Measurements from ENCODE around the gene NCSTN.
A peak's percentile ranks its signal among the peaks of the same experiment; 100 is the strongest.

The NCSTN gene

GRCh38 chr1:160342953-160343869 is at the start of gene NCSTN, which contains the start of gene COPA:
TSS of gene NCSTN (plus strand) at chr1:160343383. CDS start at chr1:160343397, 14 bp downstream.
TSS of gene COPA (minus strand) at chr1:160343250. CDS start at chr1:160343170, 80 bp downstream.
- DNase-seq (ENCODE audit: low read depth in 2 of 2) = peak; percentile 90

DNA sequence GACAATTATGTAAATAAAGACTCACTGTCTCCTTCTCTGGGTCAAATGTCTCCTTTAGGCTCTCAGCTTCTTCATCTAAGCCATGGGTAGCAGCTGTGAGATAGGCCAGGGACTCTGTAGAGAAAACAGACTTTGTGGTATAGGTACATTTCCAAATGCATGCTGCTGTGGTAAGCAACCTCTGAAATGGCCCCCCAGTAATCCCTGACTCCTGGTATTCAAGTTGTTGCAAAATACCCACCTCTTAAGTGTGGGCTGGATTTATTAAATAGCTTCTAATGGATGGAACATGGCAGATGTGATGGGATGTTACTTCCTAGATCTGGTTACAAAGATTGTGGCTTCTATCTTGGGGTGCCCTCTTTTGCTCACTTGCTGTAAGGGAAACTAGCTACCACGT is 47.1 kb upstream of the NCSTN start:
- DNase-seq (ENCODE audit: low read depth in 2 of 2) = no peak

GRCh38 chr1:160300173-160300572 is 43.0 kb upstream of the NCSTN start:
- no peak for DNase-seq (ENCODE audit: low read depth in 2 of 2)

- DNase-seq (ENCODE audit: low read depth in 2 of 2) = no peak
Measured at GRCh38 chr1:160307118-160307791, 35.9 kb upstream of the NCSTN start.

GRCh38 chr1:160308451-160309184 is 34.6 kb upstream of the NCSTN start:
- no peak for DNase-seq (ENCODE audit: low read depth in 2 of 2)

DNA sequence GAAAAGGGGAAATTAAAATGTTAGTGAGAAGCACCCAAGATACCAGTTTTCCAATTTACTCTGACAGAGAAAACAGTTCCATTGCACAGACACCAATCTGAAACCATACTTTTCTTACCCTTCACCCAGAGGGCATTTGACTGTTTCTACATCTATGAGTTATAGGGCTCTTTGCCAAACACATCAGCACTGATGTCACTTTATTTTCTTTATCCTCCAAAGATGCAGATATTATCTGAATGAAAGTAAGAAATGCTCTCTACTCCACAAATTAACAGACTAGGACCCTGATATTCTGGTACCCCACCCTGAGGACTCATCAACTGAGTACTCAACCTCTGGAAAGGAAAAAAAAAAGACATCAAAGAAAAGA is 34.0 kb upstream of the NCSTN start:
- DNase-seq (ENCODE audit: low read depth in 2 of 2) = no peak

DNA sequence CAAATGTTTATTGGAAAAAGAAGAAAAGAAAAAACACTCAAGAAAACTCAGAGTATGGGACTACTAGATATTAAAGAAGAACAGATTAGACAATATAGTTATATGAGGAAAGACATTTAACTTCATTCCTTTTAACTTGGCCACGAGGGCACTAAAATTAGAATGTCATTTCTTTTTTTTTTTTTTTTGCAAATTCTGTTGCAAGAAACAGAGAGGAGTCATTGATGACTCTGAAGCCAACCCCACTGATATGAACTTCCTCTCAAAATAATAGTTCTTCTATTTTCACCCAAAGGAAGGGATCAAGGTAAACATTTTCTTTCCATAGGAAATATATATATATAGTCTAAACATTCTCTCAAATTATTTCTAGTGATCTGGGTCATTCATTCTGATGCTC is 33.6 kb upstream of the NCSTN start:
- no peak for DNase-seq (ENCODE audit: low read depth in 2 of 2)

- no peak for DNase-seq (ENCODE audit: low read depth in 2 of 2)
Measured at GRCh38 chr1:160315359-160315758, 27.8 kb upstream of the NCSTN start.

- no peak for DNase-seq (ENCODE audit: low read depth in 2 of 2)
Measured at GRCh38 chr1:160322831-160323230, 20.4 kb upstream of the NCSTN start.

DNA sequence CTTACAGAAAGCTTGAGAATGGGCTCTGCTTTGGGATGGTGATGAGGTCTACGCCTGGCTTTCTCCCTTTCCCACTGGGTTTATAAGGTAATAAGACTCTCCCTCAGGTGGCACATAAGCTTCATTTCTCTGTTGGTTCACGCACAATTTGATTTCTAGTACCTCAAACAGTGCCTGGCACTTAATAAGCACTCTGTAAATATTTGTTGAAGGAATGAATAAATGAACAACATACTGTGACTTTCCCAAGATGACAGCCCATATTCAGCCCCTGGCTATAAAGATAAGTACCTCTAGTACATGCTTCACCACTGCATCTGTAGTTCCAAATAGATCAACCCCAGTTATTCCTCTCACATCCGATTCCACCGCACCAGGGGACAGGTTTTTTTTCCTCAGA is 17.9 kb upstream of the NCSTN start:
- no peak for DNase-seq (ENCODE audit: low read depth in 2 of 2)

- no peak for DNase-seq (ENCODE audit: low read depth in 2 of 2)
Measured at GRCh38 chr1:160326418-160326817, 16.8 kb upstream of the NCSTN start.

DNA sequence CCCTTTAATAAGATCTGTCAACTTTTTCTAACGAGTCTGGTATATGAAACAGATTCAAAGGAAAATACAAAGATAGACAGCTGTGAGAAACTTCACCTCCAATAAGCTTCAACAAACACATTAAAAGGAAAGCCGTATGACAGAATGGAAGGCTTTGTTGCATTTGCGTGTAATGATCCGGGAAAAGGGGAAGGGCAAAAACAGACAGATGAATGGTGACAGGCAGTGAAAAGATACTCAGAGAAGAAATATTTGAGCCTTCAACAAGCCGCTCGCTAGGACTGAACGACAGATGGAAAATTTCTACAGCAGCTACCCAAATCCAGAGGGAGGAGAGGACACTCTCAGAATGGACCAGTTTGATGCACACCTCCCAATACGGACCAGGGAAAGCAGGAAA is 15.0 kb upstream of the NCSTN start:
- no peak for DNase-seq (ENCODE audit: low read depth in 2 of 2)

GRCh38 chr1:160330119-160330518 is 13.1 kb upstream of the NCSTN start:
- no peak for DNase-seq (ENCODE audit: low read depth in 2 of 2)

DNA sequence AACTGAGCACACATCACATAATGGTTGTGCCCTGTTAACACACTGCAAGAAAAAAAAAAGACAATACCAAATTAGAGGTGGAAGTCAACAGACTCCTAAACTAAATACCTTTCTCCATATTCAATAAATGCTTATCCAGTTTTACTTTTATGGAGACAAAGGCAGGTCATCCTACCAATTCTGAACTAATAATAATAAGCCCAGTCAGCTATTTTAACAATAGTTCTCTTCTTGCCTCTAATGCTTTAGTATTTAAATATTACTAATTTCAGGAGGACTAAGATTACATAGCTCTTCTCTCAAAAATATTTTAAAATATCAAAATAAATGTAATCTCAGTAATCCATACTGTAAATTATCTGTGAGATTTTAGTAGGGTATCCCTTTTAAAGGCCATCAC is 10.7 kb upstream of the NCSTN start:
- DNase-seq (ENCODE audit: low read depth in 2 of 2) = no peak

DNA sequence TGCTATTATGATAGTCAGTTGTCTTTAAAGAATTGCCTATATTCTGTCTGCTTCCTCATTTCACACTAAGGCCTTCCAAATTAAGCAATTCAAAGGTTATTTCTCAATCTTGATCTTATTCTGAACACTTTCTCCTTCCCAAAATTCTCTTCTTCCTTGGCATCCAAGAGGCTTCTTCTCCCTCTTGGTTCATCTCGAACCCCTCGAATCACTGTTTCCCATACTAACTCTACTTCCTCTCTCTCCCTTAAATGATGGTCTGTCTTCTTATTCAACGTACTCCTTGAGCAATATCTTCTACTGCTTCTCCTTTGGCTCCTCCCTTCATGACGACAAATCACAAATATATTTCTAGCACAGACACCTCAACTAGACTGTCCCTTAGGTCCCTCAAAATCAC is 4.6 kb upstream of the NCSTN start:
- no peak for DNase-seq (ENCODE audit: low read depth in 2 of 2)

GRCh38 chr1:160340146-160340545 is 3.0 kb upstream of the NCSTN start:
- DNase-seq (ENCODE audit: low read depth in 2 of 2) = no peak

DNA sequence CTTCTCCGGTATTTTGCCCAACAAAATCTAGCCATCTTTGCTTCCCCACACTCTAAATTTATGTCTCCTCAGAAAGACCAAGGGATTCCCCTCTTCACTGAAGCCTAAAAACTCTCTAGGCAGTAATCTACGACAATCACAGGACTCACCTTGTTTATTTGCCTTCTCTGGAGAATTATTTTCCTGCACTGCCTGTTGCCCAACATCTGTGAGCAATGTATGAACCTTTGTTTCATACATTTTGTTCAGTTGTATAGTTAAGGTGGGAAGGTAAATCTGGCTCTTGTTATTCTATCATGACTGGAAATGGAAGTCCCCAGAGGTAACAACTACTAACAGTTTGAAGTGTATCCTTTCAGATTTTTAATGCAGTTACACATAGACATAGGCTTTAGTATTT is 2.3 kb upstream of the NCSTN start:
- no peak for DNase-seq (ENCODE audit: low read depth in 2 of 2)

DNA sequence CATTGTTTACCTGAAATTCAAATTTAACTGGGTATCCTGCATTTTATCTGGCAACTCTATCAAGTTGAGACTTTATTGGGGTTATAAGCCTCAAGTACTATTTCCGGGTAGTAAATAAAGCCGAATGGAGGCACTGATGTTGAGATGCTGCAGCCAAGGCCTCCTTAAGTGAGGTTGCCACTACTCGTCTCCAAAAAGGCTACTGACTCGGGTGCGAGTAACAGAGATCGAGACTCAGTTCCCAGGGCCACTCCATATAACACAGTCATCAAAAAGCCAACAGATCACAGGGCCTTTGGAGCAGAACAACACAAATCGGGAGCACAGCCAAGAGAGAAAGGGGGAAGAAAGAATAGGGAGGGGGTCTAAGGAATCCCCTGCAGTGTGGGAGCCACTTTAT is 657 bp upstream of the NCSTN start:
- no peak for DNase-seq (ENCODE audit: low read depth in 2 of 2)

DNA sequence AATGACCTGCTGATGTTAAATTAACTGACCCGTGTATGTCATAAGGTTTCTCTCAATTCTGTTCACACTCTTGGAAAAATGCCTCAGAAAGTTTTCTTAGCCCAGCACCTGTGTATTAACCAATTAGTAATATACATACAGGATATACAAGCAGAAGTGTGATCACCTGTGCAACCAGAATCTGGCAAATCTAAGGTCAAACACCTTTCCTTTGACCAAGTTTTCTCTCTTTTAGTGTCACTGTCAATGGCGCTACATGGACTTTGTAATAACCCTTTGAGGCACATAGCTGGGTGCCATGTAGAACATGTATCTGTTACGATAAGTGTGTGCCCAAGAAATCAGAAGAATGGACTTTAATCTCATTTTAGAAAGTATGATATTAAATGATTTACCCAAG is 1.1 kb downstream of the NCSTN start:
- no peak for DNase-seq (ENCODE audit: low read depth in 2 of 2)

- DNase-seq (ENCODE audit: low read depth in 2 of 2) = no peak
Measured at GRCh38 chr1:160344936-160345335, 1.8 kb downstream of the NCSTN start.

DNA sequence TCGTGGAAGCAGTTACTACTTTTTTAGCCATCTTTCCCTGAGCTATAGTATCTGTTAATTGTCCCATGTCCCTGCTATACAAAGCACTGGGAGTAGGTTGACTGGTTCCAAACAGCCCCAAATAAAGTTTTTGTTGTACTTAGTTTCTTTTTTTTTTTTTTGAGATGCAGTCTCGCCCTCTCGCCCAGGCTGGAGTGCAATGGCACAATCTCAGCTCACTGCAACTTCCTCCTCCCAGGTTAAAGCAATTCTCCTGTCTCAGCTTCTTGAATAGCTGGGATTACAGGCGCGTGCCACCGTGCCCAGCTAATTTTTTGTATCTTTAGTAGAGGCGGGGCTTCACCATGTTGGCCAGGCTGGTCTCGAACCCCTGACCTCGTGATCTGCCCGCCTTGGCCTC is 3.3 kb downstream of the NCSTN start:
- DNase-seq (ENCODE audit: low read depth in 2 of 2) = no peak

GRCh38 chr1:160346958-160347357 is 3.8 kb downstream of the NCSTN start:
- no peak for DNase-seq (ENCODE audit: low read depth in 2 of 2)
